Measurements from ENCODE around the gene GABBR2.

The GABBR2 gene

DNA sequence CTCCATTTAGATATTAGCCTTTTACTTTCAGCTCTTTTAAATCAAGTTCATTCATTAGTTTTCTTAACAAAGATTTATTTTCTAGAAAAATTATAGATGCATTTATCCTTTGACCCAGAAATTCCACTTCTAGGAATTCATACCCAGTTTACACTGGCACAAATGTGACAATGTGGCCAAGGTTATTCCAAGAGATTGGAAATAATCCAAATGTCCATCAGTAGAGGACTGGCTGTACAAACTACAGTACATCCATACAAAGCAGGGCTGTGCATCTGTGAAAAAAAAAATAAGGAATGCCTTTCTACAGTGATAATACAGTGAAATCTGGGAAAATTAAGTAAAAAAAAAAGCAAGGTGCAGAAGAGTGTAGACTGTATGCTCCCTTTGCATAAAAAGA, 149.2 kb downstream of the GABBR2 start:
- H3K36me3 Mint-ChIP-seq (ENCODE audit: low read depth), result no peaks in the 10 kb centered on the region
- H3K9me3 Mint-ChIP-seq, result no peaks in the 10 kb centered on the region
- DNase-seq, result no peak
- H3K4me3 Mint-ChIP-seq, result no peak overlapping the region
- H3K4me1 Mint-ChIP-seq (ENCODE audit: low read depth), result no peaks in the 10 kb centered on the region
- no peaks in the 10 kb centered on the region for H3K27me3 Mint-ChIP-seq
- no peak overlapping the region for H3K27ac Mint-ChIP-seq

DNA sequence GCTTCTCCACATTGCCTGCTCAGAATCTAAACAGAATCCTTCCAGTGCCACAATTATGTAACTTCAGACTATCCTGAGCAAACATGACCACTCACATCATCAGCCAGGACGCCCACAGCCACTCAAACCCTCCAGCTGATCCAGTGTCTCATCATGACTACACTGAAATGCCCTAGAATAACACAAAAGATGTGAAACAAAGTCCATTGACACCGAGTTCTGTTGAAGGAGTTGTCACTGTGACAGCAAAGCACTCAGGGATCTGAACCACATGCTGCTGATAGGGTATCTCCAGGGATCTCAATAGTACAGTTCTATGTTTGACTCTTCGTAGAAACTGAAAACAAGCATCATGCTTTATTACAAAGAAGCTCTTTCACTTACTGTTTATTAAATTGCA, 150.2 kb downstream of the GABBR2 start:
- H3K27ac Mint-ChIP-seq, result no peak overlapping the region
- no peak overlapping the region for H3K4me3 Mint-ChIP-seq
- peaks cover 6% of the 10 kb centered on the region for H3K27me3 Mint-ChIP-seq
- H3K9me3 Mint-ChIP-seq, result no peaks in the 10 kb centered on the region
- H3K4me1 Mint-ChIP-seq (ENCODE audit: low read depth), result no peaks in the 10 kb centered on the region
- no peaks in the 10 kb centered on the region for H3K36me3 Mint-ChIP-seq (ENCODE audit: low read depth)
- no peak for DNase-seq

DNA sequence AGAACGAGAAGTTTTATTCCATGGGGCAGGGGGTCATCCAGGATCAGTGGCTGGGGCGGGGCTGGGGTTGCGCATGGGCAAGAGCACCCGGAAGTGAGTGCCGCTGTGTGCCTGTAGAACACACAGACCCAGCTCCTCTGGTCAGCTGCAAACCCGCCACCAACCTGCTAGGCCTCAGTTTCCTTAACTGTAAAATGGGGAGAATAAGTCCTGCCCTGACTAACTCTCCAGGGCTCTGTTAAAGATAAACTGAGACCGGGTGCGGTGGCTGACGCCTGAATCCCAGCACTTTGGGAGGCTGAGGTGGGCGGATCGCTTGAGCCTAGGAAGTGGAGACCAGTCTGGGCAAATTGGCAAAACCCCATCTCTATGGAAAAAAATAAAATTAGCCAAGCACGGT, 152.2 kb downstream of the GABBR2 start:
- H3K9me3 Mint-ChIP-seq, result no peaks in the 10 kb centered on the region
- H3K4me3 Mint-ChIP-seq, result no peak overlapping the region
- no peaks in the 10 kb centered on the region for H3K4me1 Mint-ChIP-seq (ENCODE audit: low read depth)
- no peak for DNase-seq
- peaks cover 9% of the 10 kb centered on the region for H3K27me3 Mint-ChIP-seq
- H3K27ac Mint-ChIP-seq, result no peak overlapping the region
- H3K36me3 Mint-ChIP-seq (ENCODE audit: low read depth), result no peaks in the 10 kb centered on the region

DNA sequence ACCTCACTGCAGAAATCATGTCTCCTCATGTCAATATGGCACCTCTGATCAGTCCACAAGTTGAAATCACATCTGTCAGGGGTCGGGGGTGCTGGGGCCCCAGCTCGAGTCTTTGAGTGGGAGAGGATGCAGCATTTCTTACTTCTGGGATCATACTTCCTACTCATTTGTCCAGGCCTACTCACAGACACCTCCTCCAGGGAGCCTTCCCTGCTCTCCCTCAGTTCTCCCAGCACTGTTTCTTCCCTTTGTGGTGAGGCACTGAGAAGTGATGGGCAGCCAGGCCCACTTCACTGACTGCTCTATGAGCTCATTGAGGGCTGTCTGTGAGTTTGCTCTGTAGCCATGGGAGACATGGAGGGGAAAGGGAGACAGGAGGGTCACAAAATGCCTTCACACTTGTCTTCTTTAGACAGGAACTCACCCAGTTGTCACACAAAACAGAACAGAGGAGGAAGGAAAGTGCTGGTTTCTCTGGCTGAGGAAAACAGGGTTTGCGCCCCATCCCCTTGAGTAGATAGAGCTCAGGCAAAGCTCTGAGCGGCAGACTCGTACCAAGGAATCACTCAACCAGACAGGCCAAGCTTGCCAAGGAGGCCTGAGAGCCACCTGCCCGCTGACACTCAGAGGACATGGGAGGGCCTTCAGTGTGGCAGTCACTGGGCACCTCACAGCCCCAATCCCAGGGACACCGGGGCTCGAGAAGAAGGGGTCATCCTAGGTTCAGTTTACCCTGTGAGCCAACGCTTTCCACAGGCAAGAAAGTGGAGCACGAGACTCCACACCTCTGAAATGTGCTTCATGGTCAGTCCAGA, 152.9 kb downstream of the GABBR2 start:
- Mint-ChIP-seq H3K4me1 (ENCODE audit: low read depth) (no peaks in the 10 kb centered on the region), H3K9me3 (no peaks in the 10 kb centered on the region), H3K36me3 (ENCODE audit: low read depth) (no peaks in the 10 kb centered on the region), H3K27me3 (peaks cover 10% of the 10 kb centered on the region), H3K27ac (no peak overlapping the region), H3K4me3 (no peak overlapping the region)
- no peak for DNase-seq

DNA sequence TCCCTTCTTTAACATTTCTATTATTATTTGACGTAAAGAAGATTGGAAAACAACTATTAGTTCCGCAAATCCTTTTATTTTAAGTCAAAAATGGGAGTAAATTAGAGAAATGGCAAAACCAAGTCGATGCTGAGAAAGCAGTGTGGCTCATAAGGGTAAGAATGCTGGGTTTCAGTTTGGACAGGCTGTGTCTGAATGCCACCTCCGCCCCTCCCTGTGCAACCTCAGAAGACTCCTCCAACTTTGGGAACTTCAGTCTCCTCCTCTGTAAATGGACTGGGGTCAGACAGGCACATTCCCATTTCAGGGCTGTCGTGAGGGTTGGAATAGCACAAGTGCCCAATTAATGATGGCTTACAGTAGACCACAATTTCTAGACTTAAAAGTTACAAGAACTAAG, 154.0 kb downstream of the GABBR2 start:
- Mint-ChIP-seq H3K9me3 (no peaks in the 10 kb centered on the region), H3K27me3 (peaks cover 19% of the 10 kb centered on the region), H3K4me1 (ENCODE audit: low read depth) (no peaks in the 10 kb centered on the region), H3K4me3 (no peak overlapping the region), H3K27ac (no peak overlapping the region), H3K36me3 (ENCODE audit: low read depth) (no peaks in the 10 kb centered on the region)
- no peak for DNase-seq

DNA sequence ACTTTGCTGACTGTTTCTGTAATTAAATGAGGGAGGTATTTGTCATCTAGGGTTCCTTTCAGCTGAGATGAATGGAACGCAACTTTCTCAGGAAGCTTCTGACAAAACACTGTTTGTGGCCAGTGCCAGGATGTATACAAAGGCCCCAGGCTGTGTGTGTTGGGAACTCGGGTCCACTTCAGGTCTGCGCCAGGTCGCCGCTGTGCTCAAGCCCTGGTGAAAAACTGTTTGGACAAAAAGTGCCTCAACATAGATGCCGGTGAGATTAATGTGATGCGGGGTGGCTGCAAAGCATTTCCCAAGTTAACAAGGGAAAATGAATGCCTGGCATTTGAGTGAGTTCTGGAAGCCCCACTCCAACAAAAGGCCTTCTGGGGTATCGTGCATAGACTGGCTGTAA, 156.4 kb downstream of the GABBR2 start:
- no peaks in the 10 kb centered on the region for H3K36me3 Mint-ChIP-seq (ENCODE audit: low read depth)
- no peak overlapping the region for H3K27ac Mint-ChIP-seq
- H3K27me3 Mint-ChIP-seq, result peaks cover 23% of the 10 kb centered on the region
- H3K4me3 Mint-ChIP-seq, result no peak overlapping the region
- DNase-seq, result no peak
- H3K9me3 Mint-ChIP-seq, result no peaks in the 10 kb centered on the region
- no peaks in the 10 kb centered on the region for H3K4me1 Mint-ChIP-seq (ENCODE audit: low read depth)

DNA sequence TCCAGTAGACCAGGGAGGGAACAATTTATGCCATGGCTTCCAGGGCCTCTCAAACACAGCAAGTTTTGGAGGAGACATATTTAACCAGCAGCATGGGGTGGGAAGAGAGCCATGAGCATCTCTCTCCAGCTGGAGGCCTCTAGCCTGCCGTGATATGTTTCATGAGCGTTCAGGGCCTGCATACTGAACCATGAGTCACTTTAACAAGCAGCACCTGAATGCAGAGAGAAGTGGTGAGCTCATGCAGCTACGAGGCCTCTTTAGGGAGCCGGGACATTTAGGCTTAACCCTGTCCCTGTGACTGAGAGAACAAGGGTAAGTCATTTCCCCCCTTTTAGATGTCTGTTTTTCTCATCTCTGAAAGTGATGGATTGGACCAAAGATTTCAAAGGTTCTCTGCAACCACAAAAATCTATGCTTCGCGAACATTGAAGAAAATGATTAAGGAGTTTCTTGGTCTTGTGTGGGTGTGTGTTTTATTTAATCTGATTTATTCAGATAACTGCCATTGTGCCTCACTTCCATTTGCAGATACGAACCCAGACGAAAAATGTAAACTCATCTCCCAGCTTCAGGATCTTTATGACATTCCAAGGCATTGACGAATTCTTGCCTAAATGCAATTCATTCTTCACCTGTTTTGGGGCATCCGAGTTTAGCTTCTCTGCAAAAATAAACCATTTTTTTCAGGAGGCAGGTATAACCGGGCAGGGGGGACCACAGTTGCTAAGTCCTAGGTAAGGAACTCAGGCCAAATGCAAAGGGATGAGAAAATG, 157.0 kb downstream of the GABBR2 start:
- H3K4me3 Mint-ChIP-seq, result no peak overlapping the region

DNA sequence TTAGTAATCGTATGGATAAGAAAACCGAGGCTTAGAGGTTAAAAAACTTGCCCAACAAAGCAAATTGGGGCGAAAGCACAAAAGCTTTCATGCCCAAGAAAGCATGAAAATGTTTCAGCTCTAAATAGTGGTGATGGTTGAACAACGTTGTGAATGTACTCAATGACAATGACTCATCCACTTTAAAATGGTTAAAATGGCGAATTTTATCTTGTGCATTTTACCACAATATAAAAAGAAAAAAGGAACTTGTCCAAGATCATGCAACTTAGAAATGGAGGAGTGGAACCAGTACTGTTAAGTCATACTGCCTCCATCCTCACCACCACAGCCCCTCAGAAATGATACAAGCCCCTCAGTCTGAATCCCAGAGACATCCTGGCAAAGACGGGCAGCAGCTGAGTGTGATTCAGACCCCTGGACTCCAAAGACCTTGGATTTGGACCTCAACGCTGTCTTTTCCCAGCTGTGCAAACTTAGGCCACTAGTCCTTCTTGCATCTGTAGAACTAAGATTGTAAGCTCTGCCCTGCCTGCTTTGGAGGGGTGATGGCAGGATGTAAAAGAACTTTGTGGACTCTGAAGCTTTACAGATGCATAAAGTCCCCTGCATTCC, 158.4 kb downstream of the GABBR2 start:
- H3K36me3 Mint-ChIP-seq (ENCODE audit: low read depth), result no peaks in the 10 kb centered on the region
- DNase-seq, result no peak
- H3K9me3 Mint-ChIP-seq, result no peaks in the 10 kb centered on the region
- H3K4me1 Mint-ChIP-seq (ENCODE audit: low read depth), result no peaks in the 10 kb centered on the region
- no peak overlapping the region for H3K27ac Mint-ChIP-seq
- peaks cover 23% of the 10 kb centered on the region for H3K27me3 Mint-ChIP-seq
- H3K4me3 Mint-ChIP-seq, result no peak overlapping the region

More for the DNA sequence above, 157.0 kb downstream of the GABBR2 start:
- Mint-ChIP-seq H3K27me3 (peaks cover 23% of the 10 kb centered on the region), H3K27ac (no peak overlapping the region), H3K36me3 (ENCODE audit: low read depth) (no peaks in the 10 kb centered on the region), H3K9me3 (no peaks in the 10 kb centered on the region), H3K4me1 (ENCODE audit: low read depth) (no peaks in the 10 kb centered on the region)
- DNase-seq, result no peak

DNA sequence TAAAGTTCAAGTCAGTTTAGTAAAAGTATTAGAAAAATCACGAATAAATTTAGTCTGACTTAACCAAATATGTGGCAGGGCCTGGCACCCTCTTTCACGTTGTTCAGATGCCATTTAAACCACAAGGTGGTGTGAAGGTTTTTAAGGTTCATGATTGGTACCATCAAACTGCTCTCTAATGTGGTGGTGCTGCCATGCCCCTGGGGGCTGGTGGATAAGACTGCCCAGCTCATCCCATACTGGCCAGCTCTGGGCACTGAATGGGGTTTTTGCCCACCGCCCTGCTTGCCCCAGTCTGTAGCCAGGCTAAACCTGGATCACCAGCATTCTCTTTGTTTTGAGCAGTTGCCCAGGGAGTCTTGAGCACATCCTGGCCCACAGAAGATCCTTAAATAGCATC, 159.3 kb downstream of the GABBR2 start:
- Mint-ChIP-seq H3K9me3 (no peaks in the 10 kb centered on the region), H3K27ac (no peak overlapping the region), H3K4me3 (no peak overlapping the region), H3K4me1 (ENCODE audit: low read depth) (no peaks in the 10 kb centered on the region), H3K36me3 (ENCODE audit: low read depth) (no peaks in the 10 kb centered on the region), H3K27me3 (peaks cover 23% of the 10 kb centered on the region)
- DNase-seq, result no peak

DNA sequence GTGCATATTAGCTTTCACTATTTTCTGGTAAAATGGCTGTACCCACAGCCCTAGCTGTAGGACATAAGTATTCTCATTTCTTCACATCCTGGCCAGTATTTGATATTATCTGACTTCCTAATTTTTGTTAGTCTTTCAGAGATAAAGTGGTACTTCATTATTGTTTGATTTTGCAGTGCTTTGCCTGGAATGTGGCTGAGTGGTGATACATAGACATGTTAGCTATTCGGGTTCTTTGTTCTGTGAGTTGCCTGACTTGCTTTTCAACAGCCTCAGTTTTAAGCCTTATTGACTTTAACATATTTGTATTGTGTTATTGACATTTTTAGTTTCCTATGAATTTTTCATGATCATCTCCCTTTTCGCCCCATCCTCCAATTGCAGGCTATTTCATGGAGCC, 161.1 kb downstream of the GABBR2 start:
- Mint-ChIP-seq H3K9me3 (no peaks in the 10 kb centered on the region), H3K4me3 (no peak overlapping the region)
- no peak for DNase-seq

DNA sequence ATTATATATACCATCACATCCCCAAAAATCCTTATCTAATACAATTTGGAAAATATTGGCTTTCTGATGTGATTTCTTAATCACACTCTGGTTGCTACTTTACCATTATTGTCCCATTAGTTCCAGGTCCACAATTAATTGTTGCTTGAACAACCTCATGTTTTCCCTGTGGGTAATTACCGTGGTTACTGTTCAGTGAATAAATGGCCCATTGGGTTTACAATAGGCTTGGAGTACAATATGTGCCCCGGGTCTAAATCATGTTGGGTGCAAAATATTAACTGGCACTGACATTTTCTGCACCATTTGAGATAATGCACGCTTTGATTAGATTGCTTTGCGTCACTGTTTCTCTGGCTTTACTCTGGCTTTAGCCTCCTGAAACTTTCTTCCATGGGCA, 163.7 kb downstream of the GABBR2 start:
- DNase-seq, result no peak
- Mint-ChIP-seq H3K4me1 (ENCODE audit: low read depth) (peaks cover 2% of the 10 kb centered on the region), H3K9me3 (no peaks in the 10 kb centered on the region), H3K36me3 (ENCODE audit: low read depth) (no peaks in the 10 kb centered on the region), H3K27ac (no peak overlapping the region), H3K4me3 (no peak overlapping the region), H3K27me3 (peaks cover 6% of the 10 kb centered on the region)

More for the DNA sequence above, 161.1 kb downstream of the GABBR2 start:
- no peaks in the 10 kb centered on the region for H3K36me3 Mint-ChIP-seq (ENCODE audit: low read depth)
- peaks cover 2% of the 10 kb centered on the region for H3K4me1 Mint-ChIP-seq (ENCODE audit: low read depth)
- peaks cover 14% of the 10 kb centered on the region for H3K27me3 Mint-ChIP-seq
- H3K27ac Mint-ChIP-seq, result no peak overlapping the region

DNA sequence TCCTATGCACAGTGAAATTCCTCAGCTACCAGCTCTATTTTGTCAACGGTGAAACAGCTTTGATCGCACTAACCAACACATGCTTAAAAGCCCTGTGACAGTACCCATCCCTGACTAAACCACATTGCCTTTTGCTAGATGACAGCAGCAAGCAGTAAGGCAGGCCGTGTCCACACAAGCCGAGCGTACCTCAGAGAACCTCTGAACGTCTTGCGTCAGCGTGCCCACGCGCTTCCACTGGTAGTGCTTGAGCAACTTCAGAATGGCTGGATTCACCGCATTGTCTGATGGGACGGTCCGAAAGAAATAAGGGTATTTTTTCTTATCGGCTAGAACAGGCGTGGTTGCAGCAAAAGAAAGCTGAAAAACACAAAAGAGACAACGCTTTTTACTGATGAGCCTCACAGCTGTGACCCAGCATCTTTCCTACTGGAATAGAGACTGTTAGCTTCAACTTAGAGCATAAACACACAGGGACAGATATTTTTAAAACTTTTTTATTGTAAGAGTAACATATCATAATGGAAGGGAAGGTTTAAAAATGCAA, 167.0 kb downstream of the GABBR2 start:
- no peak overlapping the region for H3K4me3 Mint-ChIP-seq
- DNase-seq, result no peak
- peaks cover 2% of the 10 kb centered on the region for H3K4me1 Mint-ChIP-seq (ENCODE audit: low read depth)
- no peak overlapping the region for H3K27ac Mint-ChIP-seq
- H3K9me3 Mint-ChIP-seq, result no peaks in the 10 kb centered on the region
- H3K36me3 Mint-ChIP-seq (ENCODE audit: low read depth), result no peaks in the 10 kb centered on the region
- H3K27me3 Mint-ChIP-seq, result no peaks in the 10 kb centered on the region

DNA sequence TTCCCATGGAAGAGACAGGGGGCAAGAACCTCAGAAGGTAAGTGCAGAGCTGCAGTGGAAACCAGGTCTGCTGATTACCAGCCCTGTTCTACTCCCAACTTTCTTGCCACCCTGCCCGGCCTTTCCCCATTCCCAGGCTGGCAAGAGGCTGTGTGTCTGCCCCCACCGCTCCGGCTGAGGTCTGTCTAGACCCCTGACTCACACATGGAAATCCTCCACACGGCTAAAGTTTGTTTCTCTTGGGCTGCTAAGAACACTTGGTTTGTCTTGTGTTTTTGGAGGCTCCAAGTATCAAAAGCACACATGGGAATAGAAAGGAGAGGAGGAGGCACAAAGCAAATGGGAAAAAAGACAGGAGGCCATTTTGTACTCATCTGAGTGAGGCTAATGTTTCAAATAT, 168.3 kb downstream of the GABBR2 start:
- Mint-ChIP-seq H3K4me1 (ENCODE audit: low read depth) (peaks cover 2% of the 10 kb centered on the region), H3K27me3 (no peaks in the 10 kb centered on the region), H3K4me3 (no peak overlapping the region), H3K9me3 (no peaks in the 10 kb centered on the region), H3K27ac (no peak overlapping the region), H3K36me3 (ENCODE audit: low read depth) (no peaks in the 10 kb centered on the region)
- no peak for DNase-seq

DNA sequence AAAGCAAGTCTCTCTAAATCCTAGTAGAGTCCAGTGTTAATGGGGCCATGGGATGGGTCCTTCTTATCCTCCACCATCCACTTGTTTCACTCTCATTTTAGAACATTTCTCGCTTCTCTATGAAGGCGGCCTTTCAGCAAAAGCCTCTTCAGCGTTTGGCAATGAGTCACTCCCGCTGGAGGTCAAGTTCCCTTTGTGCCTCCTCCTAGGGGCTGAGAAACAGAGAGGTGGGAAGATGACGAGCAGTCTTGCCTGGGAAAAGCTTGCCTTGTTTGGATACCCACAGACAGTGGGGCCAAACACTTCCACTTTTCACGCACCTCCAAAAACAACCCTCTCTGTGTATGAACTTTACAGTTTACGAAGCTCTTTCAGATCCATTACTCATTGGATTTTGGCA, 168.8 kb downstream of the GABBR2 start:
- no peaks in the 10 kb centered on the region for H3K36me3 Mint-ChIP-seq (ENCODE audit: low read depth)
- no peaks in the 10 kb centered on the region for H3K27me3 Mint-ChIP-seq
- H3K9me3 Mint-ChIP-seq, result no peaks in the 10 kb centered on the region
- H3K4me3 Mint-ChIP-seq, result no peak overlapping the region
- no peak for DNase-seq
- no peak overlapping the region for H3K27ac Mint-ChIP-seq
- H3K4me1 Mint-ChIP-seq (ENCODE audit: low read depth), result peaks cover 2% of the 10 kb centered on the region

DNA sequence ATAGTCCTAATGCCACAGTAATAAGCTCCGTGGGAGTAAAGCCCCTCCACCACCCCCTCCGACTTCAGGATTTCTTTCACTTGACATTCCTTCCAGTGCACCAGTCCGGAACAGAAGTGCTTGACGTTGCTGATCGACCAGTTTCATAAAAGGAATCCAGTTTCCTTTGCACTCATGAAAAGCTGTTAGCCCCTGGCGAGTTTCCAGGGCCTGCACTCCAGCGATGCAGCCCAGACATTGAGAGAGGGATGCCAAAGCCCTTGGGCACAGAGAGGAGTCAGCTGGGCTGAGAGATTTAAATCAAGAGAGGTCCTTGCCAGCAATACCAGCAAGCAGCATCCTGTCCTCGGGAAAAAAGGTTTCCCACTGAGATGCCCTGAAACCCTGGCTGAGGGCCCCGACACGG, 170.1 kb downstream of the GABBR2 start:
- DNase-seq, result no peak
- Mint-ChIP-seq H3K9me3 (no peaks in the 10 kb centered on the region), H3K36me3 (ENCODE audit: low read depth) (no peaks in the 10 kb centered on the region), H3K27ac (no peak overlapping the region), H3K27me3 (no peaks in the 10 kb centered on the region), H3K4me3 (no peak overlapping the region), H3K4me1 (ENCODE audit: low read depth) (peaks cover 2% of the 10 kb centered on the region)

Measured in activated T-cell treated with anti-CD3 and anti-CD28 coated beads, Interleukin-2, amount 50 U/mL, for 24 hours (primary cell).